HepG2 (cell line): ENCODE data around the gene TNFRSF9. TPM values are rescaled to one million over a fixed set of nuclear protein-coding genes. Genes with fewer than 3 reads are reported as not detected.

Source experiments
- AGO1 ChIP-seq: fragments of 200-400 bp; formaldehyde crosslinking; IDR thresholded peaks from 2 replicates; pipeline ENCODE4 v1.6.1; 2017; ENCODE audit warnings: mild to moderate bottlenecking, low read depth, low read length, moderate library complexity; ENCODE audit not compliant: poor library complexity, severe bottlenecking
- AKNA ChIP-seq: sonication (generic); formaldehyde crosslinking; IDR thresholded peaks from 2 replicates; pipeline ENCODE4 v1.4.0; 2020; ENCODE audit warnings: missing genetic modification reagents, borderline replicate concordance
- FOXP4 ChIP-seq: sonication (generic); formaldehyde crosslinking; IDR thresholded peaks from 2 replicates; pipeline ENCODE4 v1.4.0; 2020; ENCODE audit warnings: missing genetic modification reagents
- GMEB2 ChIP-seq: IDR thresholded peaks from 2 replicates; pipeline ENCODE4 v1.6.1; 2016; ENCODE audit warnings: missing biosample characterization, missing genetic modification reagents, low read depth
- MZF1 ChIP-seq: sonication (generic); formaldehyde crosslinking; IDR thresholded peaks from 2 replicates; pipeline ENCODE4 v1.8.1; 2023; ENCODE audit warnings: mild to moderate bottlenecking, missing genetic modification reagents, borderline replicate concordance
- NFKBIZ ChIP-seq: IDR thresholded peaks from 2 replicates; pipeline ENCODE4 v1.6.1; 2018; ENCODE audit warnings: missing genetic modification reagents, missing compliant biosample characterization
- NFYC ChIP-seq: IDR thresholded peaks from 2 replicates; pipeline ENCODE4 v1.6.1; 2016; ENCODE audit warnings: missing genetic modification reagents, missing compliant biosample characterization
- PBX3 ChIP-seq: sonication (generic); formaldehyde crosslinking; IDR thresholded peaks from 2 replicates; pipeline ENCODE4 v1.8.1; 2023; ENCODE audit warnings: missing genetic modification reagents, inconsistent platforms, borderline replicate concordance
- SRSF1 ChIP-seq: fragments of 200-400 bp; formaldehyde crosslinking; optimal IDR thresholded peaks from 2 replicates; pipeline ENCODE3; 2017; ENCODE audit warnings: mild to moderate bottlenecking, low read depth, low read length, moderate library complexity
- ZHX1 ChIP-seq: sonication (generic); formaldehyde crosslinking; IDR thresholded peaks from 2 replicates; pipeline ENCODE4 v1.8.1; 2022; ENCODE audit warnings: low read depth, mild to moderate bottlenecking, missing genetic modification reagents
- ZMYM2 ChIP-seq: sonication (generic); formaldehyde crosslinking; IDR thresholded peaks from 2 replicates; pipeline ENCODE4 v1.8.0; 2022; ENCODE audit warnings: mild to moderate bottlenecking, missing genetic modification reagents
- ZNF24 ChIP-seq: fragments of 450-650 bp; IDR thresholded peaks from 2 replicates; pipeline ENCODE4 v1.6.1; 2017; ENCODE audit warnings: antibody characterized with exemption, mild to moderate bottlenecking
- ZNF382 ChIP-seq: sonication (generic); formaldehyde crosslinking; IDR thresholded peaks from 2 replicates; pipeline ENCODE4 v1.5.0; 2020; ENCODE audit warnings: missing genetic modification reagents, mild to moderate bottlenecking, borderline replicate concordance
- ZSCAN31 ChIP-seq: sonication (generic); formaldehyde crosslinking; IDR thresholded peaks from 2 replicates; pipeline ENCODE4 v1.5.0; 2020; ENCODE audit warnings: low read depth, mild to moderate bottlenecking, missing genetic modification reagents
- polyA plus RNA-seq, 8 experiments: library from polyadenylated mRNA; depleted of rRNA in 3 of 8; stranded (reverse) in 7 of 8; unstranded in 1 of 8; fragments of >200 nt; fragmentation: Illumina TruSeq in 4 of 8; extraction: Trizol in 4 of 8; gene quantifications; 2 replicates each; pipeline versions ENCODE4 v1.2.1 to v1.2.3, GENCODE V29; 2011 to 2016; ENCODE audit warnings: low read depth in 4 of 8, missing spikeins in 1 of 8, mixed read lengths in 1 of 8; ENCODE audit not compliant: insufficient read depth in 1 of 8
- total RNA-seq, 5 experiments: library from RNA; depleted of rRNA; stranded (reverse); fragments of >200 nt; fragmentation: Illumina TruSeq; extraction: Trizol; gene quantifications; 2 replicates each; pipeline ENCODE4 v1.2.3, GENCODE V29; 2016; ENCODE audit warnings: low read depth in 1 of 5

TNFRSF9 gene
- total and polyA plus RNA-seq, 2 of the 13 experiments (the other 11 are each of a cell fraction or from before 2014, with no cell fraction given): 0.07 TPM; not detected in 1

- TF ChIP-seq GMEB2 (peak; percentile 78), SRSF1 (peak; percentile 78), ZMYM2 (CRISPR knock-in tag) (no peak), PBX3 (0 out of 2 replicates have a peak, but pooled peaks have one; percentile 18), ZHX1 (CRISPR knock-in tag) (no peak; the same call in 1 of the 2 replicates), ZNF382 (no peak), MZF1 (no peak), ZSCAN31 (CRISPR knock-in tag) (peak; percentile 94), AKNA (CRISPR knock-in tag) (no peak), NFKBIZ (no peak), NFYC (CRISPR knock-in tag) (no peak), FOXP4 (peak; percentile 44; the same call in 1 of the 2 replicates), ZNF24 (0 out of 2 replicates have a peak, but pooled peaks have one; percentile 34), AGO1 (peak; percentile 78)
Observed at GRCh38 chr1:7961216-7962013, 20.8 kb upstream of the TNFRSF9 start, which contains the start of gene PARK7 (continued).
